H1 (cell line): Measurements from ENCODE around the gene SAAL1. TPM values are rescaled to one million over a fixed set of nuclear protein-coding genes. Genes with fewer than 3 reads are reported as not detected.

Experiments used
- CTCF ChIA-PET: fragments of 300-600 bp; sonication (Branson Sonifier 250); formaldehyde crosslinking; loops from one replicate; lab custom pipeline; 2021; ENCODE audit not compliant: partially characterized antibody; lab: Charles Lee
- POLR2A ChIA-PET: fragments of 300-600 bp; sonication (Branson Sonifier 250); formaldehyde crosslinking; loops from one replicate; lab custom pipeline; 2021; ENCODE audit warnings: inconsistent platforms; ENCODE audit not compliant: partially characterized antibody; lab: Charles Lee
- DNase-seq, 2 experiments: peaks; one replicate each; pipeline versions ENCODE4 v3.0.0 to v3.0.0-alpha.2; 2010 to 2022; ENCODE audit warnings: low spot score in 2 of 2, low read depth in 1 of 2, mixed read lengths in 1 of 2
- FAIRE-seq: peaks from 2 replicates; lab custom pipeline; 2011; peaks lifted over from hg19 to GRCh38; lab: Jason Lieb, UNC
- H2AFZ ChIP-seq: 2 replicates; pipeline ENCODE4 v1.8.1; 2012; ENCODE audit warnings: low read length, inconsistent platforms
- H2AK5ac ChIP-seq: 2 replicates; pipeline ENCODE4 v1.6.1; 2013; ENCODE audit warnings: low read depth, low read length
- H2BK120ac ChIP-seq: replicated peaks from 2 replicates; pipeline ENCODE3; 2013; ENCODE audit warnings: low read depth, low read length, inconsistent platforms
- H2BK12ac ChIP-seq: 2 replicates; pipeline ENCODE4 v1.6.1; 2013; ENCODE audit warnings: low read depth, low read length
- H2BK15ac ChIP-seq: 2 replicates; pipeline ENCODE4 v1.6.1; 2013; ENCODE audit warnings: low read length
- H2BK20ac ChIP-seq: 2 replicates; pipeline ENCODE4 v1.6.1; 2013; ENCODE audit warnings: low read length
- H2BK5ac ChIP-seq: 2 replicates; pipeline ENCODE4 v1.6.1; 2013; ENCODE audit warnings: low read depth, low read length
- H3K14ac ChIP-seq: 2 replicates; pipeline ENCODE4 v1.6.1; 2013; ENCODE audit warnings: inconsistent platforms; ENCODE audit not compliant: insufficient read length
- H3K18ac ChIP-seq: 2 replicates; pipeline ENCODE4 v1.6.1; 2013; ENCODE audit warnings: low read length; ENCODE audit errors: extremely low read depth
- H3K23ac ChIP-seq: 2 replicates; pipeline ENCODE4 v1.6.1; 2013; ENCODE audit warnings: inconsistent platforms; ENCODE audit not compliant: insufficient read length
- H3K23me2 ChIP-seq: 2 replicates; pipeline ENCODE4 v1.6.1; 2013; ENCODE audit warnings: low read depth, low read length
- H3K27ac ChIP-seq: 2 replicates; pipeline ENCODE4 v1.6.1; 2011; ENCODE audit warnings: low read depth, low read length, inconsistent platforms
- H3K27me3 ChIP-seq, 4 experiments: replicated peaks in 1 of 4; 1 replicate in 1 of 4; 2 replicates in 3 of 4; pipeline versions ENCODE4 v1.6.1 to v1.8.1; 2011 to 2013; ENCODE audit warnings: low read length in 3 of 4, mild to moderate bottlenecking in 3 of 4, inconsistent platforms in 2 of 4, mixed read lengths in 2 of 4, moderate library complexity in 1 of 4; ENCODE audit not compliant: control insufficient read depth in 3 of 4, insufficient read depth in 3 of 4; ENCODE audit errors: extremely low read depth in 1 of 4
- H3K36me3 ChIP-seq, 4 experiments: 2 replicates each; pipeline versions ENCODE4 v1.6.1 to v1.8.1; 2011 to 2013; ENCODE audit warnings: mild to moderate bottlenecking in 4 of 4, low read length in 3 of 4, moderate library complexity in 2 of 4, control low read depth in 1 of 4, inconsistent platforms in 1 of 4; ENCODE audit not compliant: insufficient read depth in 4 of 4, control insufficient read depth in 2 of 4
- H3K4ac ChIP-seq: replicated peaks from 2 replicates; pipeline ENCODE3; 2013; ENCODE audit warnings: low read length, low read depth, mixed read lengths, inconsistent platforms; ENCODE audit not compliant: insufficient read length
- H3K4me1 ChIP-seq, 4 experiments: replicated peaks in 1 of 4; 1 replicate in 1 of 4; 2 replicates in 3 of 4; pipeline versions ENCODE4 v1.6.1 to v1.8.1; 2011 to 2013; ENCODE audit warnings: low read length in 3 of 4, inconsistent platforms in 2 of 4, mixed read lengths in 1 of 4; ENCODE audit not compliant: insufficient read depth in 4 of 4, control insufficient read depth in 3 of 4
- H3K4me2 ChIP-seq, 2 experiments: 2 replicates each; pipeline versions ENCODE4 v1.6.1 to v1.8.1; 2011 to 2013; ENCODE audit warnings: low read depth in 2 of 2, low read length in 2 of 2, control low read depth in 1 of 2, inconsistent platforms in 1 of 2, mild to moderate bottlenecking in 1 of 2; ENCODE audit not compliant: insufficient read depth in 1 of 2
- H3K4me3 ChIP-seq, 4 experiments: fragments of 200-600, 300-600 bp in 1 of 4; sonication (generic), shearing (Covaris generic), sonication (Bioruptor Twin) in 1 of 4; 2 replicates each; pipeline versions ENCODE4 v1.5.1 to v1.8.1; 2011 to 2016; ENCODE audit warnings: low read length in 4 of 4, low read depth in 3 of 4, control low read depth in 2 of 4, inconsistent platforms in 2 of 4, mild to moderate bottlenecking in 2 of 4, mixed read lengths in 1 of 4, moderate library complexity in 1 of 4; ENCODE audit not compliant: insufficient read depth in 2 of 4; ENCODE audit errors: extremely low read depth in 1 of 4
- H3K56ac ChIP-seq: replicated peaks from 2 replicates; pipeline ENCODE3; 2013; ENCODE audit warnings: low read depth, mild to moderate bottlenecking, mixed read lengths, low read length, inconsistent platforms; ENCODE audit not compliant: insufficient read length
- H3K79me1 ChIP-seq: 2 replicates; pipeline ENCODE4 v1.6.1; 2013; ENCODE audit warnings: low read depth, low read length, control low read depth
- H3K79me2 ChIP-seq, 2 experiments: 2 replicates each; pipeline versions ENCODE4 v1.6.1 to v1.8.1; 2012 to 2013; ENCODE audit warnings: low read length in 2 of 2, mild to moderate bottlenecking in 2 of 2, inconsistent platforms in 1 of 2; ENCODE audit not compliant: insufficient read depth in 2 of 2, control insufficient read depth in 1 of 2
- H3K9ac ChIP-seq, 4 experiments: replicated peaks in 1 of 4; 1 replicate in 1 of 4; 2 replicates in 3 of 4; pipeline versions ENCODE4 v1.6.1 to v1.8.1; 2011 to 2013; ENCODE audit warnings: low read depth in 3 of 4, low read length in 3 of 4, control low read depth in 2 of 4, mild to moderate bottlenecking in 2 of 4, moderate library complexity in 2 of 4, inconsistent platforms in 1 of 4; ENCODE audit errors: extremely low read depth in 1 of 4
- H3K9me3 ChIP-seq, 2 experiments: 2 replicates each; pipeline versions ENCODE4 v1.6.1 to v1.8.1; 2012 to 2013; ENCODE audit warnings: mild to moderate bottlenecking in 2 of 2, moderate library complexity in 2 of 2, control low read depth in 1 of 2, inconsistent platforms in 1 of 2, low read depth in 1 of 2, low read length in 1 of 2, mixed read lengths in 1 of 2; ENCODE audit not compliant: insufficient read depth in 2 of 2
- H4K20me1 ChIP-seq, 2 experiments: replicated peaks in 1 of 2; 2 replicates each; pipeline versions ENCODE3 to v1.8.1; 2011 to 2013; ENCODE audit warnings: inconsistent platforms in 2 of 2, low read length in 2 of 2, mild to moderate bottlenecking in 1 of 2; ENCODE audit not compliant: insufficient read depth in 2 of 2, control insufficient read depth in 1 of 2
- H4K5ac ChIP-seq: 2 replicates; pipeline ENCODE4 v1.6.1; 2013; ENCODE audit warnings: low read length, low read depth, mixed read lengths, inconsistent platforms; ENCODE audit not compliant: insufficient read length
- H4K8ac ChIP-seq: 2 replicates; pipeline ENCODE4 v1.8.0; 2013; ENCODE audit warnings: mild to moderate bottlenecking, moderate library complexity, low read length, inconsistent platforms; ENCODE audit not compliant: insufficient read depth; ENCODE audit errors: extremely low read depth
- H4K91ac ChIP-seq: replicated peaks from 2 replicates; pipeline ENCODE3; 2013; ENCODE audit warnings: low read length, mixed read lengths, inconsistent platforms; ENCODE audit not compliant: insufficient read length
- ASH2L ChIP-seq: fragments of 200-600, 300-600 bp; sonication (generic); IDR thresholded peaks from one replicate; pipeline ENCODE4 v1.7.1; 2017; ENCODE audit warnings: low read length
- ATF3 ChIP-seq: IDR thresholded peaks from 2 replicates; pipeline ENCODE4 v1.6.1; 2011; ENCODE audit warnings: low read depth, mild to moderate bottlenecking, low read length; ENCODE audit not compliant: insufficient read depth
- CTCF ChIP-seq, 3 experiments: IDR thresholded peaks; 1 replicate in 2 of 3; 2 replicates in 1 of 3; pipeline versions ENCODE4 v1.5.1 to v1.6.1; 2011; ENCODE audit warnings: low read length in 3 of 3, mild to moderate bottlenecking in 3 of 3, inconsistent platforms in 2 of 3, low read depth in 1 of 3, moderate library complexity in 1 of 3; ENCODE audit not compliant: insufficient read depth in 1 of 3; ENCODE audit errors: control extremely low read depth in 1 of 3
- E2F6 ChIP-seq: IDR thresholded peaks from 2 replicates; pipeline ENCODE4 v1.6.1; 2012; ENCODE audit warnings: inconsistent platforms
- KDM4A ChIP-seq: IDR thresholded peaks from one replicate; pipeline ENCODE4 v1.7.1; 2012; ENCODE audit warnings: low read depth, mild to moderate bottlenecking, moderate library complexity, low read length, inconsistent platforms; ENCODE audit not compliant: severe bottlenecking
- PHF8 ChIP-seq: fragments of 200-600 bp; sonication (generic); conservative IDR thresholded peaks from 2 replicates; pipeline ENCODE4 v1.7.1; 2012; ENCODE audit warnings: low read depth, mild to moderate bottlenecking, inconsistent platforms, low read length, moderate library complexity
- POLR2A ChIP-seq, 2 experiments: IDR thresholded peaks; 1 replicate in 1 of 2; 2 replicates in 1 of 2; pipeline ENCODE4 v1.6.1; 2011; ENCODE audit warnings: low read depth in 2 of 2, low read length in 2 of 2, mild to moderate bottlenecking in 2 of 2; ENCODE audit errors: control extremely low read depth in 1 of 2
- RAD21 ChIP-seq, 2 experiments: IDR thresholded peaks in 1 of 2; conservative IDR thresholded peaks in 1 of 2; 2 replicates each; pipeline ENCODE4 v1.6.1; 2011; ENCODE audit warnings: low read depth in 2 of 2, low read length in 2 of 2, improper control_type of control experiment in 1 of 2, inconsistent platforms in 1 of 2, mild to moderate bottlenecking in 1 of 2, moderate library complexity in 1 of 2
- SIRT6 ChIP-seq: IDR thresholded peaks from one replicate; pipeline ENCODE4 v1.7.1; 2012; ENCODE audit warnings: low read length, inconsistent platforms
- SP1 ChIP-seq: IDR thresholded peaks from 2 replicates; pipeline ENCODE4 v1.6.1; 2011; ENCODE audit warnings: low read depth, low read length
- SP4 ChIP-seq: IDR thresholded peaks from 2 replicates; pipeline ENCODE4 v1.6.1; 2012; ENCODE audit warnings: low read length, inconsistent platforms
- TAF7 ChIP-seq: optimal IDR thresholded peaks from 2 replicates; pipeline ENCODE3; 2011; ENCODE audit warnings: low read depth, mild to moderate bottlenecking, inconsistent platforms, low read length, moderate library complexity, borderline replicate concordance
- polyA plus RNA-seq, 7 experiments: library from polyadenylated mRNA; depleted of rRNA in 3 of 7; stranded (reverse) in 5 of 7; unstranded in 2 of 7; fragments of >200 nt in 5 of 7; fragments of 200-250 nt in 2 of 7; gene quantifications; 1 replicate in 5 of 7; 2 replicates in 1 of 7; 4 replicates in 1 of 7; pipeline versions ENCODE4 v1.2.1 to v1.2.3, GENCODE V29; 2011 to 2013; ENCODE audit warnings: missing spikeins in 2 of 7, mixed read lengths in 2 of 7
- total RNA-seq: library from RNA; stranded (reverse); fragmentation: NEBNext Ultra II Directional; extraction: Animal tissue kit (Norgen Biotek cat#: 25700); gene quantifications from 2 replicates; pipeline ENCODE4 v1.2.1, GENCODE V29; 2021

SAAL1 gene
- total and polyA plus RNA-seq, 2 of the 8 experiments (the other 6 are each of a cell fraction or from before 2014, with no cell fraction given), result 26.4 to 46.6 TPM

GRCh38 chr11:18036456-18036855, 69.4 kb downstream of the SAAL1 start:
- no peaks in the 10 kb centered on the region for H3K23me2 ChIP-seq
- no peak overlapping the region for H2AK5ac ChIP-seq
- H4K5ac ChIP-seq, result no peak overlapping the region
- no peak overlapping the region for H3K4me3 ChIP-seq
- H3K9ac ChIP-seq, result no peak overlapping the region
- FAIRE-seq (no peak), DNase-seq (no peak)
- no peak overlapping the region for H3K56ac ChIP-seq
- no peaks in the 10 kb centered on the region for H3K27me3 ChIP-seq
- H3K27ac ChIP-seq, result no peak overlapping the region
- CTCF ChIA-PET, result no interaction called here
- no peak overlapping the region for H2BK5ac ChIP-seq
- H3K4ac ChIP-seq, result no peak overlapping the region
- no peak overlapping the region for H2BK20ac ChIP-seq
- H2BK15ac ChIP-seq, result no peak overlapping the region
- no peaks in the 10 kb centered on the region for H3K36me3 ChIP-seq
- H2BK12ac ChIP-seq, result no peak overlapping the region
- H3K79me2 ChIP-seq, result no peaks in the 10 kb centered on the region
- no peak overlapping the region for H2AFZ ChIP-seq
- no peaks in the 10 kb centered on the region for H3K4me1 ChIP-seq
- H2BK120ac ChIP-seq, result no peak overlapping the region
- H3K79me1 ChIP-seq, result no peaks in the 10 kb centered on the region
- no peaks in the 10 kb centered on the region for H3K9me3 ChIP-seq
- H4K91ac ChIP-seq, result no peak overlapping the region
- no peak overlapping the region for H3K23ac ChIP-seq
- no peak overlapping the region for H3K4me2 ChIP-seq
- H3K14ac ChIP-seq, result no peak overlapping the region
- no peak overlapping the region for H4K8ac ChIP-seq
- no peak overlapping the region for H3K18ac ChIP-seq
- no peaks in the 10 kb centered on the region for H4K20me1 ChIP-seq
- POLR2A ChIA-PET, result no interaction called here
- no peak for TF ChIP-seq KDM4A
- TF ChIP-seq PHF8, result no peak
- TF ChIP-seq ASH2L, result no peak
- no peak for TF ChIP-seq E2F6
- TF ChIP-seq CTCF (IDR thresholded peaks at IDR 0.05; ENCODE audit: control extremely low read depth in 1 of 3, insufficient read depth in 1 of 3, low read depth in 1 of 3, low read length in 3 of 3), result no peak
- TF ChIP-seq TAF7, result no peak
- TF ChIP-seq SIRT6, result no peak
- no peak for TF ChIP-seq POLR2A (IDR thresholded peaks at IDR 0.05; ENCODE audit: control extremely low read depth in 1 of 2, low read depth in 2 of 2, low read length in 2 of 2)
- TF ChIP-seq RAD21 (IDR thresholded peaks at IDR 0.05 in 1 of 2, conservative IDR thresholded peaks at IDR 0.05 in 1 of 2; ENCODE audit: low read depth in 2 of 2, low read length in 2 of 2), result no peak
- no peak for TF ChIP-seq ATF3
- TF ChIP-seq SP1, result no peak
- TF ChIP-seq SP4, result no peak
